ES-I3 (cell line): ENCODE data around the gene LGALS14.
"Not testable (repeated sequence)": the region's sequence is repeated elsewhere in the genome, so short reads cannot be mapped to it uniquely, and the experiment has no call there.

ENCODE experiments used
- H3K36me3 ChIP-seq: 2 replicates; pipeline ENCODE4 v1.6.1; 2013; ENCODE audit warnings: mild to moderate bottlenecking, low read length, control low read depth, moderate library complexity; ENCODE audit not compliant: insufficient read depth
- H3K4me1 ChIP-seq: 2 replicates; pipeline ENCODE4 v1.6.1; 2013; ENCODE audit warnings: mild to moderate bottlenecking, control low read depth, low read length; ENCODE audit not compliant: insufficient read depth
- H3K9ac ChIP-seq: 2 replicates; pipeline ENCODE4 v1.6.1; 2013; ENCODE audit warnings: low read depth, mild to moderate bottlenecking, low read length, moderate library complexity
- H3K9me3 ChIP-seq: 2 replicates; pipeline ENCODE4 v1.6.1; 2013; ENCODE audit warnings: mild to moderate bottlenecking, low read length, moderate library complexity; ENCODE audit not compliant: control insufficient read depth, insufficient read depth

LGALS14 gene

DNA sequence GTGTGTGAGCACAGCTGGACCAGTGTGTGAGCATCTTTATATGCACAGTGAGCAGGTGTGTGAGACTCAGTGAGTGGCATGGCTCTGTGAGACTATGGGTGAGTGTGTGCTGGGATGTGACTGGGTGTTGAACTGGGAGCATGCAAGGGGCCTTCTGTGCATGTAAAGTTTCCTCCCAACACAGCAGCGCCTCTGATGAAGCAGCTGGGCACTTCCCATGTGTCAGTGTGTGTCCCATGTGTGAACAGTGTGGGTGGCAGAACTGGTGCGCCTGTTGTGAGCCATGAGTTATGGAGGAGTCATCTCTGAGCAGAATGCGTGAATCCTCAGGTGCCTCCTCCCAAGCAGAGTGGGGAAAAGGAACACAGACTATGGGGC, 24.5 kb upstream of the LGALS14 start:
- H3K36me3 ChIP-seq, result no peaks in the 10 kb centered on the region
- no peak overlapping the region for H3K9ac ChIP-seq
- no peaks in the 10 kb centered on the region for H3K9me3 ChIP-seq
- no peaks in the 10 kb centered on the region for H3K4me1 ChIP-seq

DNA sequence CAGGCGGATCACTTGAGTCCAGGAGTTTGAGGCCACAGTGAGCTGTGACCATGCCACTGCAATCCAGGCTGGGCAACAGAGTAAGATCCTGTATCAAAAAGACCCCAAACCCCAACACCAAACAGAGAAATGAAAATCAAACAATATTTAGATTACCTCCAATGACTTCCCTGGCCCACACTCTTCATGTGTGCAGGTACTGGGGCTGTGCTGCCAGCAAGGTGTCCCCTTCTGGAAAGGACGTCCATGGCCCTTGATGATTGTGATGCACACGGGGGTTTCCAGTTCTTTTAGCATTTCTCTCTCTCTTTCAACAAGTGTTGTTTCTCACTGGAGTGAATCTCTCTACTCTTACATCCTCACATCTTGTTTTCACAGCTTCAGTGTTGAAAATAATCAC, 23.7 kb upstream of the LGALS14 start:
- Histone ChIP-seq H3K9ac (no peak overlapping the region), H3K9me3 (no peaks in the 10 kb centered on the region), H3K4me1 (no peaks in the 10 kb centered on the region), H3K36me3 (no peaks in the 10 kb centered on the region)

GRCh38 chr19:39681416-39681815, 22.9 kb upstream of the LGALS14 start:
- Histone ChIP-seq H3K9ac (no peak overlapping the region), H3K36me3 (no peaks in the 10 kb centered on the region), H3K9me3 (no peaks in the 10 kb centered on the region), H3K4me1 (no peaks in the 10 kb centered on the region)

- Histone ChIP-seq H3K4me1 (no peaks in the 10 kb centered on the region), H3K9ac (no peak overlapping the region), H3K36me3 (no peaks in the 10 kb centered on the region), H3K9me3 (no peaks in the 10 kb centered on the region)
These were observed 20.0 kb upstream of the LGALS14 start for GRCh38 chr19:39684267-39684666.

GRCh38 chr19:39686739-39687138, 17.5 kb upstream of the LGALS14 start:
- Histone ChIP-seq H3K4me1 (no peaks in the 10 kb centered on the region), H3K9me3 (no peaks in the 10 kb centered on the region), H3K9ac (no peak overlapping the region), H3K36me3 (no peaks in the 10 kb centered on the region)

DNA sequence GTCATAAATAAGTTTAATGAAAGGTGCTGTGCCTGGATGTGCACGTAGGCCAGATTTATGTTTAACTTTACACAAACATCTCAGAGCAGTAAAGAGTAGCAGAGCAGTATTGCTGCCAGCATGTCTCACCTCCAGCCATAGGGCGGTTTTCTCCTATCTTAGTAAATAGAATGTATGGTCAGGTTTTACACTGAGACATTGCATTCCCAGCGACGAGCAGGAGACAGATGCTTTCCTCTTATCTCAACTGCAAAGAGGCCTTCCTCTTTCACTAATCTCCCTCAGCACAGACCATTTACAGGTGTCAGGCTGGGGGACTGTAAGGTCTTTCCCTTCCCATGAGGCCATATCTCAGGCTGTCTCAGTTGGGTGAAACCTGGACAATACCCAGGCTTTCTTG, 15.6 kb upstream of the LGALS14 start:
- H3K4me1 ChIP-seq, H3K36me3 ChIP-seq, H3K9me3 ChIP-seq, H3K9ac ChIP-seq: not testable (repeated sequence)

DNA sequence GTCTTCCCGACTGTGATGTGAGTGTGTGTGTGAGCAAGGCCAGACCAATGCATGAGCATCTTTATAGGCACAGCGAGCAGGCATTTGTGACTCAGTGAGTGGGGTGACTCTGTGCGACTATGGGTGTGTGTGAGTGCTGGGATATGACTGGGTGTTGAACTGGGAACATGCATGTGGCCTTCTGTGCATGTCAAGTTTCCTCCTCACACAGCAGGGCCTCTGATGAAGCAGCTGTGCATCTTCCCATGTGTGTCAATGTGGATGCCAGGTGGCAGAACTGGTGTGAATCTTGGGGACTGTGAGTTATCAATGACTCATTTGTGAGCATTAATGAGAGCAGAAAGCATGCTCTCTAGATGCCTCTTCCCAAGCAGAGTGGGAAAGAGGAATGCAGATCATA, 12.1 kb upstream of the LGALS14 start:
- no peaks in the 10 kb centered on the region for H3K4me1 ChIP-seq
- H3K9me3 ChIP-seq, result no peaks in the 10 kb centered on the region
- no peaks in the 10 kb centered on the region for H3K36me3 ChIP-seq
- no peak overlapping the region for H3K9ac ChIP-seq

DNA sequence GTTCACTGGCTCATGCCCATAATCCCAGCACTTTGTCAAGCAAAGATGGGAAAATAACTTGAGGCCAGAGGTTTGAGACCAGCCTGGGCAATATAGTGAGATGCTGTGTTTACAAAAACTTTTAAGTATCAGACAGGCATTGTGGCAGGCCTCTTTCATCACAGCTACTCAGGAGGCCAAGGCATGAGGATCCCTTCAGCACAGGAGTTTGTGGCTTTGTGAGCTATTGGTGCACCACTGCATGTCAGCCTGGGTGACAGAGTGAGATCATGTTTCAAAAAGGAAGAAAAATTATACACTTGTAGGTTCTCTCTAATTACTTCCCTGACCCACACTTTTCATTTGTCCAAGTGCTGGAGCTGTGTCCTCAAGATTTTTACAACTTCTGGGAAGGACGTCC, 11.5 kb upstream of the LGALS14 start:
- no peak overlapping the region for H3K9ac ChIP-seq
- no peaks in the 10 kb centered on the region for H3K4me1 ChIP-seq
- H3K9me3 ChIP-seq, result no peaks in the 10 kb centered on the region
- H3K36me3 ChIP-seq, result no peaks in the 10 kb centered on the region

DNA sequence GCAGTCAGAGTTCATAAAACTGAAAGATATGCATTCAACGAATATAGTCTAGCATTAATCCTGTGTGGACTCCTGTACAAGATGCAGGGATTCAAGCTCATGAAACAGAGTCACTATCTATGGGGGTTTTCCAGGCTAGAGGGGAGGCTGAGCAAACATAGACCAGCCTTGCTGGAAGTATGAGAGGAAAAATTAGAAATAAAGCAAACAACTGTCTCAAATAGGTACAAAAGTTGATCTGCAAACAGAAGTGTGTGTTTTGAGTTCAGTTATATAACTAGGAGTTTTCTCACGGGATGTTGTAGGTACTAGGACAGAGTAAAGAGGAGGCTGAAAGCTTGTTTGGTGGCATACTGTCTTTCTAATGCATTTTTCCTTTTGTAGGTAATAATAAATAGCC, 8.5 kb upstream of the LGALS14 start:
- H3K9me3 ChIP-seq, result no peaks in the 10 kb centered on the region
- no peaks in the 10 kb centered on the region for H3K36me3 ChIP-seq
- no peaks in the 10 kb centered on the region for H3K4me1 ChIP-seq
- H3K9ac ChIP-seq, result no peak overlapping the region

- H3K9ac ChIP-seq, result no peak overlapping the region
- H3K9me3 ChIP-seq, result no peaks in the 10 kb centered on the region
- H3K4me1 ChIP-seq, result no peaks in the 10 kb centered on the region
- no peaks in the 10 kb centered on the region for H3K36me3 ChIP-seq
These were observed 7.9 kb upstream of the LGALS14 start for GRCh38 chr19:39696387-39696786.

- Histone ChIP-seq H3K4me1 (no peaks in the 10 kb centered on the region), H3K36me3 (no peaks in the 10 kb centered on the region), H3K9me3 (no peaks in the 10 kb centered on the region), H3K9ac (no peak overlapping the region)
These were observed 5.7 kb upstream of the LGALS14 start for GRCh38 chr19:39698535-39698934.

DNA sequence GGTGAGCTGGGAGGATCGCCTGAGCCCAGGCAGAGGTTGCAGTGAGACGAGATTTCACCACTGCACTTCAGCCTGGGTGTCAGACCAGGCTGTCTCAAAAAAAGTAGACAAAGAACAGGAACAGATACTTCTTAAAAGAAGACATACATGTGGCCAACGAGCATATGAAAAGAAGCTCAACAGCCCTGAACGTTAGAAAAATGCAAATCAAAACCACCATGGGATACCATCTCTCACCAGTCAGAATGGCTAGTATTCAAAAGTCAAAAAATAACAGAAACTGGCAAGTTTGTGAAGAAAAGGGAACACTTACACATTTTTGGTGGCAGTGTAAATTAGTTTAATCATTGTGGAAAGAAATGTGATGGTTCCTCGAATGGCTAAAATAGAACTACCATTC, 3.0 kb upstream of the LGALS14 start:
- no peaks in the 10 kb centered on the region for H3K9me3 ChIP-seq
- no peaks in the 10 kb centered on the region for H3K4me1 ChIP-seq
- no peak overlapping the region for H3K9ac ChIP-seq
- H3K36me3 ChIP-seq, result no peaks in the 10 kb centered on the region

- H3K9me3 ChIP-seq, result no peaks in the 10 kb centered on the region
- no peaks in the 10 kb centered on the region for H3K36me3 ChIP-seq
- no peak overlapping the region for H3K9ac ChIP-seq
- H3K4me1 ChIP-seq, result no peaks in the 10 kb centered on the region
These were observed 1.4 kb downstream of the LGALS14 start for GRCh38 chr19:39705578-39706188.

- H3K9me3 ChIP-seq, result no peaks in the 10 kb centered on the region
- no peaks in the 10 kb centered on the region for H3K36me3 ChIP-seq
- no peak overlapping the region for H3K9ac ChIP-seq
- no peaks in the 10 kb centered on the region for H3K4me1 ChIP-seq
These were observed 4.3 kb downstream of the LGALS14 start for GRCh38 chr19:39708594-39708993.

DNA sequence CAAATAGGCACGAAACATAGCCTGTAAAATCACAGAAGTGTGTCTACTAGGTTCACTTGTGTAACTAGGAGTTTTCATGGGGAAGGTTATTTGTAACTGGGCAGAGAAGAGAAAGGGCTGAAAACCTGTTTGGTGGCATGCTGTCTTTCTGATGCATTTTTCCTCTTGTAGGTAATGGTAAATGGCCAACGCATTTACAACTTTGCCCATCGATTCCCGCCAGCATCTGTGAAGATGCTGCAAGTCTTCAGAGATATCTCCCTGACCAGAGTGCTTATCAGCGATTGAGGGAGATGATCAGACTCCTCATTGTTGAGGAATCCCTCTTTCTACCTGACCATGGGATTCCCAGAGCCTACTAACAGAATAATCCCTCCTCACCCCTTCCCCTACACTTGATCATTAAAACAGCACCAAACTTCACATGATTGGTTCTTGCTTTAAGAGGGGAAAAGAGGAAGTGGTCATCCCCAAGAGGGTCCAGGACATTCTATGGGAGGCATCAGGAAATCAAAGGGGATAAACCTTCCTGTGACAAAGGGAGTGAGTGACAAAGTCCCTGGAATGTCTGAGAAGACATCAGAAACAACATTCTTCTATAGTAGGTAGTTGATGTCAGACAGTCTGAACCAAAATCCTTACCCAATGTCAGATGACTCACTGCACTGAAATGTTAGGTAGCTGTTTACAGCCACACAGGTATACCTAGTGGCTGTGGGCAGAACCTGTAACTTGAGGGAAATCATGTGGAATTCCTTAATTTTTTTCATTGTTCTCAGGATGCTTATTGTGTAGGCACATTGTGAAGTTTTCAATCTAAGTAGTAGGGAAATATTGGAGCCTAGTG, 5.0 kb downstream of the LGALS14 start:
- H3K9ac ChIP-seq, result no peak overlapping the region
- H3K9me3 ChIP-seq, result no peaks in the 10 kb centered on the region
- H3K36me3 ChIP-seq, result no peaks in the 10 kb centered on the region
- H3K4me1 ChIP-seq, result no peaks in the 10 kb centered on the region
